Neutrophil (primary cell): ENCODE results near the gene SLC22A24.

Experiments
- H3K27ac ChIP-seq: fragments of 200-600 bp; sonication (generic); 2 replicates; pipeline ENCODE4 v1.5.1; 2016; ENCODE audit warnings: mild to moderate bottlenecking, moderate library complexity
- H3K27me3 ChIP-seq: fragments of 200-600 bp; sonication (generic); 2 replicates; pipeline ENCODE4 v1.6.0; 2016; ENCODE audit warnings: mild to moderate bottlenecking
- H3K36me3 ChIP-seq: fragments of 200-600 bp; sonication (generic); 2 replicates; pipeline ENCODE4 v1.5.1; 2017
- H3K4me1 ChIP-seq, 2 experiments: fragments of 200-600 bp in 1 of 2; sonication (generic) in 1 of 2; 1 replicate in 1 of 2; 2 replicates in 1 of 2; pipeline versions ENCODE4 v1.5.1 to v1.6.1; 2013 to 2016; ENCODE audit warnings: low read depth in 1 of 2, low read length in 1 of 2, mild to moderate bottlenecking in 1 of 2, moderate library complexity in 1 of 2; ENCODE audit not compliant: control insufficient read depth in 1 of 2, insufficient read depth in 1 of 2
- H3K4me3 ChIP-seq, 2 experiments: fragments of 200-600 bp in 1 of 2; sonication (generic) in 1 of 2; 1 replicate in 1 of 2; 2 replicates in 1 of 2; pipeline ENCODE4 v1.5.1; 2013 to 2016; ENCODE audit warnings: low read depth in 1 of 2, low read length in 1 of 2, mild to moderate bottlenecking in 1 of 2, moderate library complexity in 1 of 2
- H3K9me3 ChIP-seq: fragments of 200-600 bp; sonication (generic); 2 replicates; pipeline ENCODE4 v1.5.1; 2016
- TF ChIP-seq, protein P1 (sequence below): fragments of 200-600 bp; sonication (generic); IDR thresholded peaks from 2 replicates; pipeline ENCODE4 v1.5.1; 2016; ENCODE audit warnings: antibody characterized with exemption

SLC22A24 gene

DNA sequence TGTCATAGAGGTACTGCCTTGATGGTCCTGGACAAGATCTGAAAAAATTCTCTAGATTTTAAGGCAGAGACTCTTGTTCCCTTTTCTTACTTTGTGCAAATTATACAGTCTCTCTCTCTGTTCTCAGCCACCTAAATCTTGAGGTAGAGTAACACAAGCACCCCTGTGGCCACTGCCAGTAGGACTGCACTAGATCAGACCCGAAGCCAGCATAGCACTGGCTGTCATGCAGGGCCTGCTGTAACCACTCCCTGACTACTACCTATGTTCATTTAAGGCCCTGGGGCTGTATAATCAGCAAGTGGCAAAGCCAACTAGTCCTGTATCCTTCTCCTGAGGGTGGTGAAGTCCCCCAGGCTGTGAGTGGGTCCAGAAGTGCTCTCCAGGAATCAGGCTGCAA lies 11.8 kb upstream of the SLC22A24 start:
- Histone ChIP-seq H3K4me3 (no peak overlapping the region), H3K36me3 (no peaks in the 10 kb centered on the region), H3K27ac (no peak overlapping the region), H3K9me3 (no peaks in the 10 kb centered on the region), H3K4me1 (no peaks in the 10 kb centered on the region), H3K27me3 (peaks cover 10% of the 10 kb centered on the region)
- TF ChIP-seq, protein P1, sequence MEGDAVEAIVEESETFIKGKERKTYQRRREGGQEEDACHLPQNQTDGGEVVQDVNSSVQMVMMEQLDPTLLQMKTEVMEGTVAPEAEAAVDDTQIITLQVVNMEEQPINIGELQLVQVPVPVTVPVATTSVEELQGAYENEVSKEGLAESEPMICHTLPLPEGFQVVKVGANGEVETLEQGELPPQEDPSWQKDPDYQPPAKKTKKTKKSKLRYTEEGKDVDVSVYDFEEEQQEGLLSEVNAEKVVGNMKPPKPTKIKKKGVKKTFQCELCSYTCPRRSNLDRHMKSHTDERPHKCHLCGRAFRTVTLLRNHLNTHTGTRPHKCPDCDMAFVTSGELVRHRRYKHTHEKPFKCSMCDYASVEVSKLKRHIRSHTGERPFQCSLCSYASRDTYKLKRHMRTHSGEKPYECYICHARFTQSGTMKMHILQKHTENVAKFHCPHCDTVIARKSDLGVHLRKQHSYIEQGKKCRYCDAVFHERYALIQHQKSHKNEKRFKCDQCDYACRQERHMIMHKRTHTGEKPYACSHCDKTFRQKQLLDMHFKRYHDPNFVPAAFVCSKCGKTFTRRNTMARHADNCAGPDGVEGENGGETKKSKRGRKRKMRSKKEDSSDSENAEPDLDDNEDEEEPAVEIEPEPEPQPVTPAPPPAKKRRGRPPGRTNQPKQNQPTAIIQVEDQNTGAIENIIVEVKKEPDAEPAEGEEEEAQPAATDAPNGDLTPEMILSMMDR, result no peak

DNA sequence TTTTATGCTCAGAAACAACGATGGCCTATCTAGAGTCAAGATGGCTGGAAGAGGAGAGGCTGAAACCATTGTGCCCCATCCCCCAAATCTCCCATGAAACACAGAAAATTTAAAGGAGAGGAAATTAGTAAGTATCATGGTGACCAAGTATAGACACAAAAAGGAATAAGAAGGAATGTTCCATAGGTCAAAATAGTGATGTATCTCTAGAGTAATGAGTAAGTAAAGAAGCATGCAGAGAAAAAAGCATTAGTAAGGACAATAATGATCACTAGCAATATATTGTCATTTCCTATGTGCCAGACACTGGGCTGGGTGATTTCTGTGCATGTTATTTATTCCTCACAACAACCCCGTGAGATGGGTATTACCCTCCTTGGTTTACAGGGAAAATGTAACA lies 2.6 kb upstream of the SLC22A24 start:
- Histone ChIP-seq H3K4me3 (no peak overlapping the region), H3K27me3 (peaks cover 37% of the 10 kb centered on the region), H3K4me1 (no peaks in the 10 kb centered on the region), H3K36me3 (no peaks in the 10 kb centered on the region), H3K27ac (no peak overlapping the region), H3K9me3 (no peaks in the 10 kb centered on the region)
- TF ChIP-seq, protein P1, result no peak

DNA sequence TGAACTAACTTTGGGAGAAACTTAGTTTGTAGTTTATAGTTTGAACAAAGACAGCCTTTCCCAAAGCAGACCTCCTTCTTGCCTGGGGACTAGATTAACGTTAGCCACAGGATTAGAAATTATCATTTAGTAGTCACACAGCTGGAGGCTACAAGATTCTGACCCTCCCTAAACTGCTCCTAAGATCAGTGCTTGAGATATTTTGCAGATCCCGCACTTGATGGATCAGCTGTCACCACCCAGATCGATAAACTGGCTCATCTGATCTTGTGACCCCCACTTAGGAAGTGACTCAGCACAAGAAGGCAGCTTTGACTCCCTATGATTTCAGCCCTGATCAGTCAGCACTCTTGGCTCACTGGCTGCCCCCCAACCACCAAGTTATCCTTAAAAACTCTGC lies 1.6 kb downstream of the SLC22A24 start:
- H3K4me3 ChIP-seq, result no peak overlapping the region
- TF ChIP-seq, protein P1, result no peak
- H3K4me1 ChIP-seq, result no peaks in the 10 kb centered on the region
- H3K36me3 ChIP-seq, result no peaks in the 10 kb centered on the region
- no peak overlapping the region for H3K27ac ChIP-seq
- peaks cover 44% of the 10 kb centered on the region for H3K27me3 ChIP-seq
- H3K9me3 ChIP-seq, result no peaks in the 10 kb centered on the region

DNA sequence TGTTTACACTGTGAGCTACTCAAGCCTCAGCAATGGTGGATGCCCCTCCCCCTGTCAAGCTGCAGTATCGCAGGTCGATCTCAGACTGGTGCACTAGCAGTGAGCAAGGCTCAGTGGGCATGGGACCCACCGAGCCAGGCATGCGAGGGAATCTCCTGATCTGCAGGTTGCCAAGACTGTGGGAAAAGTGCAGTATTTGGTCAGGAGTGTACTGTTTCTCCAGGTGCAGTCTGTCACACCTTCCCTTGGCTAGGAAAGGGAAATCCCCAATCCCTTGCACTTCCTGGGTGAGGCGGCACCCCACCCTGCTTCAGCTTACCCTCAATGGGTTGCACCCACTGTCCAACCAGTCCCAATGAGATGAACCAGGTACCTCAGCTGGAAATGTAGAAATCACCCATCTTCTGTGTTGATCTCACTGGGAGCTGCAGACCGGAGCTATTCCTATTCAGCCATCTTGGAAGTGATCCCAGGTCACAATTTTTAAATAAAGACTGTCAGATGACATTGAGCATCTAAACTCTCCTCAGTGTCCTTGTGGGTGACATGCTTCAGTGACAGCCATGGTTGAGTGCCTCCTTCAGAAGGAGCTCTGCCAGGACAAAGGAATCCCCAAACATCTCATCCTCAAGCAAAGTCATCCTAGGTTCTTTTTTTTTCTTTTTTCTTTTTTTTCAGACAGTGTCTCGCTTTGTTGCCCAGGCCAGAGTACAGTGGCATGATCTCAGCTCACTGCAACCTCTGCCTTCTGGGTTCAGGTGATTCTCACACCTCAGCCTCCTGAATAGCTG lies 10.8 kb downstream of the SLC22A24 start:
- no peaks in the 10 kb centered on the region for H3K4me1 ChIP-seq
- H3K36me3 ChIP-seq, result no peaks in the 10 kb centered on the region
- peaks cover 28% of the 10 kb centered on the region for H3K27me3 ChIP-seq
- TF ChIP-seq, protein P1, result no peak
- no peak overlapping the region for H3K27ac ChIP-seq
- H3K4me3 ChIP-seq, result no peak overlapping the region
- no peaks in the 10 kb centered on the region for H3K9me3 ChIP-seq

DNA sequence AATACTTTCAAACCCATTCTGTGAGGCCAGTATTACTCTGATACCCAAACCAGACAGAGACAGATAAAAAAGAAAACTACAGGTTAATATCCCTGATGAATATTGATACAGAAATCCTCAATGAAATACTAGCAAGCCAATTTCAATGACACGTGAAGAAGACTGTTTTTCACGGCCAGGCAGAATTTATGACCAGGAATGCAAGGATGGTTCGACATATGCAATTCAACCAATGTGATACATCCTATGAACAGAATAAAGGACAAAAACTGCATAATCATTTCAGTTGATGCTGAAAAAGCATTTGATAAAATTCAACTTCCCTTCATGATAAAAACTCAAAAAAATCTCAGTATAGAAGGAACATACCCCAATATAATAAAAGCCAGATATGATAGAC lies 44.5 kb downstream of the SLC22A24 start:
- peaks cover 8% of the 10 kb centered on the region for H3K27me3 ChIP-seq
- peaks cover 3% of the 10 kb centered on the region for H3K9me3 ChIP-seq
- H3K36me3 ChIP-seq, result no peaks in the 10 kb centered on the region
- TF ChIP-seq, protein P1, result no peak
- H3K4me1 ChIP-seq, result no peaks in the 10 kb centered on the region
- H3K4me3 ChIP-seq, result no peak overlapping the region
- H3K27ac ChIP-seq, result no peak overlapping the region
